HG02763 (cell line): Measurements from ENCODE around the gene CISTR.

Experiments
- ATAC-seq: cut with Tn5 transposase; IDR thresholded peaks from one replicate; pipeline ENCODE4 v1.9.1; 2021; ENCODE audit warnings: mild to moderate bottlenecking, moderate library complexity; ENCODE audit not compliant: unreplicated experiment

CISTR gene

DNA sequence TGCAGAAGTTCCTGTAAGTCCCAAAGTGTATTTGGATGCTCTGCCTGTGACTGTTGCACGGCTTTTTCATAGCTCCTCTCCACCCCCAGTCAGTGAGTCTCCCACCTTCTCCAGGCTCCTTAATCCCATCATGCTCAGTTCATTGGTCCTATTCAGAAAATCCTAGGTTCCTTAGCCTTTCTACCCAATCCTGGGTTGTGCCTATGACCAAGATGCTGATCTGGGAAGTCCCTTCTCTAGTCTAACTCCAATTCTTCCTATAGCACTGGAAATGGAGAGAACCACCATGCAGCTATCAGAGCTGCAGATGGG, 7.7 kb downstream of the CISTR start:
- ATAC-seq = no peak

DNA sequence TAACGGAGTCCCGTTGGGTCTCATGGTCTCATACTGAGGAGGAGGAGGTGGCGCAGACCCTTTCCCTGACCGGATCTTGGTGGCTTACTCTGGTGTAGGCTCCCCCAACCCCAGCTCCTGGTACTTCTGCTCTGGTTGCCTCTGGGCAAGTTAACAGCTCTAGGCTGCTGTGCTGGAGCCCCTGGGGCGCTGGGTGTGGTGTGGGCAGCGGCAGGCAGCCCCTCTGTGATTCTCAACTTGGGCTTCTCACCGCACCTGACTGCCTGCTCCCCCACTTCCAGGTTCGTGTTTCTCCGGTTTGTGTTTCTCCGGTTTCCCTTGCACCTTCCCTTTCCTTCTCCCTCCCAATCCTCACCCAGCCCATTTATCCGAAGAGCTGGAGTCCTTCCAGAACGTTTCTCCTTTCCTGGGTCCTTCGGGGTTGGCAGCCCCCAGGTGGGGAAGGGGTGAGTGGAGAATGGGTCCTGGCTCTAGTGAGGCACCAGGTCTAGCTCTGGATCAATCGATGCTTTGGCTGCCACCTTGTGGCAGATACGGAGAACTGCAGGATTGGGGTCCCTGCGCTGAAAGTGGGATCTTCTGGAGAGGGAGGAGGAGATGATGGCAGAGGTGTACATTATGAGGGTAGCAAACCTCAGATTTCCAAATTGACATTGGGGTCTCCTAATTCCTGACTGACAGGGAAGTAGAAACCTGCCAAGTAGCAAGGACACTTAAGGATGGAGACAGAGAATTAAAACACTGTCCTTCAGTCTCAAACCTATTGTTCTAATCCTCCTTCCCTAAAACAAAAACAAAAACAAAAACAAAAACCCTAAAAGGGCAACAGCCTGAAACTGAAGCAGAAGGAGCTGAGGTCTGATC, 8.3 kb downstream of the CISTR start:
- ATAC-seq = no peak

DNA sequence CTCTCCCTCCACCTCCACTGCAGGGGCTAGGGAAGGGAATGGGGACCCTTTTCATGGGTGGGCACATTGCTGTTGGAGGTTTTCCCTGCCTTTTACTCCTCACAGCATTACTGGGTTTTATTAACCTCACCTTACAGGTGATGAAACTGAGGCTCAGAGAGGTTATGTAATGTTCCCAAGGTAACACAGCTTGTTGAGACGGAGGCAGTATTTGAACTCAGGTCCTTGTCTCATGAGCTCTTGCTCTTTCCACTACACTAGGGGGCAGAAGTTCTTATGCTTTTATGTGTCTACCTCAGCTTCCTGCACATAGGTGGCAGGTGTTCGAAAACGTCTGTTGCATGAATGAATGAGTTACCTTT, 11.7 kb downstream of the CISTR start:
- no peak for ATAC-seq

DNA sequence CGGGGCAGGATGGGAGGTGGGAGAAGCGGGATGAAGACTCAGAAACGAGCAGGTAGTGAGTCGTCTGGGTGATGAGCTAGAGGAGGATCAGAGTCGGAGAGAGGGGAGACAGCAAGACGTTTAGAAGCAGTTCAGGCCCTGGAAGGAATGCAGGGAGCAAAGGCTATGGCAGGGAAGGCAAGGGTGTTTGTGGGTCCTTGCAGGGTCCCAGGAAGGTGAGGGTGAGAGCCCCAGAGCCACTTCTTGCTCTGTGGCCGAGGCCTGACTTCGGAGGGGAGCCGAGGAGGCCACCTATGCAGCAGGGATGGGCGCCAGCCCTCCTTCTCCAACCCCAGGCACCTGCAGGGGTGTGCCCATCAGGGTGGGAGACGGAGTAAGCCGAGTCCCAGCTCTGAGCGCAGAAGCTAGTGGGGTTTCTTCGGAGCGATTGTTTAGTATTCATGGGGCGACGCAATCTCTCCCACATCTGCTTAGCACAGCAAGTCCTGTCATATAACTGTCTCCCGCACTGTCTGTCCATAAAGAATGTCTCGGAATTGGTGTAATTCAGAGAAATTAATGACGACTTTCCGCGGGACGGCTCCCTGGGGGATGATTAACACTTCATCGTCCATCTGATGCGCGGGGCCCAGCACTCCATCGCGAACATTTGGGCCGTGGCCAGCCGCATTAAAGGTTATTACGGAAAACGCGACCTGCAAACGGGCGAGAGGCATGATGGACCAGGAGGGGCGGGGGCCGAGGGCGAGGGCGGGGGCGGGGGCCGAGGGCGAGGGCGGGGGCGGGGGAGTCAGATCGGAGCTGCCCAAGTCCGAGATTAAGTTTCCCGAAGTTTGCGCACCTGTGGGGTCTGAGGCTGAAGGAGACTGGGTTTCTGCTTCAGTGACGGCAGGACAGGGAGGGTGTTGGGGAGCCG, 12.3 kb downstream of the CISTR start:
- no peak for ATAC-seq

DNA sequence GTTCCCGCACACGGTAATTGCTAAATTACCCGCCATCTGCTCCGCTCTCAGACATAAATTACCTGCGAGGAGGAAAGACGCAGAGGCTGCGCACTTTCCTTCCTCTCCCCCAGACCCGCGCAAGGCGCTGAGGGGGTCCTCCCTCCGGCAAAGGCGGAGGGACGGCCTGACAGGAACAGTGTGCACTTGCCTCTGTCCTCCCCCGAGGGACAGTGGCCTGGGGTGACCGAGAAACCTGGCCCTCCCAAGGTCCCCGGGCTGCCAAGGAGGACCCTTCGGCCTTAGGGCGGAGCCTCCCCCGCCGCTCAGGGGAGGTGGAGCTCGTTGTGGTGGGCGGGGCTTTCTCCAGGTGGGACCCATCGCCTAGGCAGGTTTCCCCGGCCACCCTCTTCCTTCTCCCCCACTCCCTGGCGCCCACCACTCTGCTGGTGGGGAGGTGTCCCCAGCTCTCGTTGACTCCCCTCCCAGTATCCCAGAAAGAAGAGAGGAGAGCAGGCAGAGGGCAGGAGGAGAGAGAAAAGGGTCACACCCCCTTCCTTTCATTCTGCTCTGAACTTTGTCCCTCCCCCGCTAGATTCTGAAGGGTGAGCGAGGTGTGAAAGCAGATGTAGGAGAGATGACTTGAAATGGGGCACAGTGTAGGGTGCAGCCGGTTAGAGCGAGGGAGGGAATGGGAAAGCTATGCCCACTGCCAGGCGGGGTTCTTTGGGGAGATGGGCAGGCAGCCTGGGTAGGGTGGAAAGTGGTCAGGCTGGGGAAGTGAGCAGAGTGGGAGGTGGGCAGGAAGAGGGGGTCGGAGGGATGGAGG, 13.2 kb downstream of the CISTR start:
- no peak for ATAC-seq

DNA sequence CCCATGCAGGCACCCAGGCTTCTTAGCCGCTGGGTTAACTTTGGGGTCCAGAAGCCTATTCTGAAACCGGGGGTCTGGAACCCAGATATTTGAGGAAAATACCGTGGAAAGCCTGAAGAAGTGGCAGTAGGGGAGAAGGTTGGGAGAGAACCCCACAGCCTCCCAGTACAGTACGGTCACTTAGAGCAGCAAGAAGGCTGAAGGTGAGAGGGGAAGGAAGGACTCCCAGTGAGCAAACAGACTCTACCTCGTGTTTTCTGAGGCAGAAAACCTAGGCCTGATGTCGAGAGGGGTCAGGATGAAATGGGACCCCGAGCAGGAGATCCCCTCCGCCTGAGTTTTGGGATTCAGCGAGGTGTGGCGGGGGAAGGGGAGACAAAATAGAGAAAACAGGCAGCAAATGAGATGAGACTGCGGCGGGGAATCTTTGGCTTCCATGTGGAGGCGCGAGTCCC, 13.8 kb downstream of the CISTR start:
- no peak for ATAC-seq

DNA sequence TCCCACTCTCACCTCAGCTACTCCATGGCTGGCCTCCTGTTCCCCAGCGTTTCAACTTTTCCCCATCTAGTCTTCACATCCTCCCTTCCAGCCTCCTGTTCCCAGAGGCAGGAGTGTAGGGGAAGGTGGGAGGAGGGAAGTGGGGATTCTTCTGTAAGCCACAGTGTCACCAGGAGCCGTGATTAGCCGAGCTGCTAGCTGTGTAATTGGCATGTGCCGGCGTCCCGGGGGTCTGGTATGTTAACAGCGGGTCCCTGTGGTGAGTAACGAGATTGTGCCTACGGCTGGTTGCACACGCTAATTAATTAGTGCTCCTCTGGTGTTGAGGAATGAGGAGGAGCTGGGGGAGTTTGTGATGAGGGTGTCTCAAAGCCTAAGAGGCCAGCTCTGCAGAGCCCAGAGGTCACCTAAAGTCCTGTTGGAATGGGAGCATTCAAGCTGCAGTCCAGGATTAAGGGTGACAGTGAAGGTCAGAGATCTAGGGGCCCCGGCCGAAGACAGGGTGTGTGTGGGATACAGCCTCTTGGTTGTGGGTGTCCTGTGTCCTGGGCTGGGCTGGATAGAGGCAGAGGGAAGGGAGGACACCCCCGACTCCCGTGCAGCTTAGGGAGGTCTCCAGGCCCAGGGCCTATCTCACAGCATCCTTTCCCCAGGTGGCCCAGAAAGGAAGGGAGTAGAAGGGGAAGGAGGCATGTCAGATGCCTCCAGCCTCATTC, 14.5 kb downstream of the CISTR start:
- no peak for ATAC-seq

DNA sequence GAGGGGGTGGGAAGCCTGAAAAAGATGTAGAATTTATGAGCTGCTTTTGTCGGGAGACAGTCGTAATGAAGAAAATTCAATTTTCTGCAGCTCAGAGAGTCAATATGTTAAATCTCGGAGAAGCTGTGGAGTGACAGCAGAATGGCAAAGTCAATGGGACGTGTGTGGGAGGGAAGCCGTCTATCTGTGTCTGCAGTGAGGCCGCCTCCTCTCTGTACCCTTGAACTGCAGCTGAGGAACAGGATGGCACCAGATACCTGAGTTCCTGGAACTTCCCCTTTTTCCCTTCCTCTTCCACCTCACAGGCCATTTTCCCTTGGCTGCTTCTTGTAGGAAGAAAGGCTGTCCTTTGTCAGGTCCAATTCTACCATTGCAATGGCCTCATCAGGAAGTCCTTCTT, 15.2 kb downstream of the CISTR start:
- no peak for ATAC-seq

DNA sequence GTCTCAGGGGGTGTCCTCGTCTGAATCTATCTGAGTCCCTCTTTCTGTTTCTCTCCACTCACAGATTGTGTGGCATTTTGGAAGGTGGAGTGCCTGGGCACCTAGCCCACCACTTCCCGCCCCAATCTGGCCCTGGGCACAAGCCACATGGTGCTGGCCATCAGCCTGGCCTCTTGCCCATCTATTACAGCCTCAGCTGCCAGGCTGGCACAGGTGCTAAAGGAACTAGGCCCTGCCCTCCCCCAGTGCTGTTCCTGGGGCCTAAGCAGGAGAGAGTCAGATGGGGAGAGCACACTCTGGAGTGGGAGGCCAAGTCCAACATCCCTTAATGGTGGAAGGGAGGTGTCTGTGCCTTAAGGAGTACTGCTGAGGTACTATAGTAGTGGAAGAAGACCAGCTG, 16.2 kb downstream of the CISTR start:
- no peak for ATAC-seq

DNA sequence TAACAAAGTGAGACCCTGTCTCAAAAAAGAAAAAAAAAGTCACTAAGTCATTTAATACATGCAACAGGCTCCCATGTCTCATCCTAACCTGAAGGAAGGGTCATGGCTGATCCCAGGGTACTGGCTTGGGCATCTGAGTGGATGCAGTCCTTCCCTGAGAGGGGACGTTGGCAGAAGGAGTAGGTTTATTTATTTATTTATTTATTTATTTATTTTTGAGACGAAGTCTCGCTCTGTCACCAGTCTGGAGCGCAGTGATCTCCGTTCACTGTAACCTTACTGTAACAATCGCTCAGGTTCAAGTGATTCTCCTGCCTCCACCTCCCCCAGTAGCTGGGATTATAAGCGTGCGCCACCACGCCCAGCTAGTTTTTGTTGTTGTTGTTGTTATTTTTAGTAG, 17.4 kb downstream of the CISTR start:
- ATAC-seq = no peak

DNA sequence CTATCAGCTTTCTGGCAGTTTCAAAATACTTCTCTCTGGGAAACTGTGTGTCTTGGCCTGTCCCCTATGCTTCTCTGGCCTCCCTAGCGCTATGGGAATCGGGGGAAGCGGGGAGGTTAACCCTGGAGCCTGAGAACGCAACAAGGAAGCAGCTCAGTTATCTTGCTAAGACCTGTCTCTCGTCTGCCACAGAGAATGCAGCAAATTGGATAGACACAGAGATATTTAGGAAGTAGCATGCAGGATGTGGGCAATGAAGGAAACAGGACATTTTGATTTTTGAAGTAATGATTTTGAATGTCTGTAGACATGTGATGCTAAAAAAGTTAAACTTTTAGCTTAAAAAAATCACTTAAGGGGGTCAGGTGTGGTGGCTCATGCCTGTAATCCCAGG, 18.0 kb downstream of the CISTR start:
- ATAC-seq = no peak

DNA sequence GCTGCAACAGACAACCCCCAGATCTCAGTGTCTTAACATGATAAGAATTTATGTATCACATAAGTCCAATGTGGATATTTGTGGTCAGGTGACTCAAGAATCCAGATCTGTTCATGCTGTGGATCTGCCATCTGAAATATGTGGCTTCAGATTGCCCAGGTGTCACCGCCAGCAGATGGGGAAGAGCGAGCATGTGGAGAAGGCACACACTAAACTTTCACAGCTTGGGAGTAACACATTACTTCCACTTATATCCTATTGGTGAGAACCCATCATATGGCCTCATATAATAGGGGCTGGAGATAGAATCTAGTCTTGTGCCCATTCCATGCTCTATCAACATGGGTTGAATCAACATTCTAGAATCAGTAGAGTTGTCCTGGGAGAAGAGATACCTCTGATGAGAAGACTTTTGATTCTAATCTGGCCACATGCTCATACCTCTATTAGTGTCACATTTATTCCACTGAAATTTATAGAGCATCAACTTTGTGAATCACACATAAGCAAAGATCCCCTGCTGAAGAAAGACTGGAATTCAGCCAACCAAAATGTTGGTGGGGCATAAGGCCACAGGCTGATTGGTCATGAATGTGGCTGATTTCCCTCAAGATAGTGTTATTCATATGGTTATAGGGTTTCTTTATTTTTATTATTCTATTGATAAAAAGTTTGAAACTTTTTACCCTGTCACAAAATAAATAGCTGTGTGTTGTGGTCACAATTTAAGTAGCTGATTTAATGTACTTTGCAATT, 18.6 kb downstream of the CISTR start:
- no peak for ATAC-seq

DNA sequence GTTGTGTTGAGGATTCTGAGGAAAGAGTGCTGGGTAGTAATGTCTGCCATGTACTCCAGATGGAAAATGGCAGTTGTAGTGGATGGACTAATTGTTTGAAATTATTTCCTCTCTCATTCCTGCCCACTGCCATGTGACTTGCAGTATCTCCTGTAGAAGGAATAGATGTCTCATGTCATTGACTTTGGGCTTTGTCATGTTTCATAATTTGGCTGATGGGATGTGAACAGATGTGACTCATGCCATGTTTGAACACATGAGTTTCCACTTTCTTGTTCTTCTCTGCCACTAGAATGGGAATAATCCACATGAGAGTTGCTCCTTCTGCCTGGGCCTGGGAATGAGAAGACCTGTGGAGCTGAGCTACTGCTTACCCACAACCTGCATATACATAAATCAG, 22.1 kb downstream of the CISTR start:
- no peak for ATAC-seq

DNA sequence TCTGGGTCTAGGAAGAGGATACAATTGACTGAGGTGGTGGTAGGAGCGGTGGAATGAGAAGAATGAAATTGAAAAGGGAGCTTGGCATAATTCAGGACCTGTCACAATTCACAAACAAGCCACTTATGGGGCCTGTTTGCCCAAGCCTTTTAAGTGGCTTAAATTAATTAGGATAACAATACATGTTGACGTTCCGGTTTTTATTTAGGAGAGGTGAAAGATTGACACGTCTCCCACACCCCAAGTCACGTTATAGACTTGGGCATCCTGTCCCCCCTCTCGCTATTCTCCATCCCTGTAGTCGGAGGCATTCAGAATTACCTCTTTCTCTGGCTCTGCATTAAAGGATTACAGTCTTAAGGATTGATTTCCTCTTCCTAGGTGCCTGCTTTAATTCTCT, 23.6 kb downstream of the CISTR start:
- no peak for ATAC-seq

DNA sequence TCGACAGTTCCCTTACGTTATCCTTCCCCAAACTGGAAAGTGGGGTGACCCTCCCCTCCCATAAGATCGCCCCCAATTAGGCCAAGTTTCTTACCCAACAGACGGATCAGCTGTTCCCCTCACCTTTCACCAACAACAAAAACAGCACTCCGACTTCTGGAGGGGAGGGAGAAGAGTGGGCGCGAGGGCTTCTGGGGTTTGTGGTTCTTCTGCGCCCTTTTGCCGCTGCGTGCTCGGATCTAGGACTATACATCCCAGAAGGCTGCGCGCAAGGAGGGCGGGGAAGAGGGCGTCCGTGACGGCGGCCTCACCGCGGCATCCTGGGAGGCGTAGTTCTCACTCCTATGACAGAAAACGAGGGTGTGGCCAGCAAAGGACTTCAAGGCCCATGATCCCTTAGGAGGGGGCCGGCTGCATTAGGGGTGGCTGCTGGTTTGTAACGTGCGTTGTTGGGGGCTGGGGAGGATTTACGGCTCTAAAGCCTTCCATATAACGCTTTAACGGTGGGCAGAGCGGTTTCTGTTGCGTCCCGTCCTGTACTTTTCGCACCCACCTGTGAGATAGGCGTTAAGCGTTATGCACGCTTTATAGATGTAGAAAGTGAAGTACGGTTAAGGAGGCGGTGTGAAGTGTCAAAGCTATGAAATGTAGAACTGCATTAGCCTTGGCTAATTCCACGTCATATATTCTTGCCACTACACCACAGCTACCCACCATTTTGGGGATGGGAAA, 24.3 kb downstream of the CISTR start, which contains the start of gene CALCOCO1:
Gene CALCOCO1 (minus strand): TSS at position 143 of the 732 bp plus-strand sequence. CDS start 2,210 bp downstream, outside the sequence.
- peak; percentile 99 for ATAC-seq

DNA sequence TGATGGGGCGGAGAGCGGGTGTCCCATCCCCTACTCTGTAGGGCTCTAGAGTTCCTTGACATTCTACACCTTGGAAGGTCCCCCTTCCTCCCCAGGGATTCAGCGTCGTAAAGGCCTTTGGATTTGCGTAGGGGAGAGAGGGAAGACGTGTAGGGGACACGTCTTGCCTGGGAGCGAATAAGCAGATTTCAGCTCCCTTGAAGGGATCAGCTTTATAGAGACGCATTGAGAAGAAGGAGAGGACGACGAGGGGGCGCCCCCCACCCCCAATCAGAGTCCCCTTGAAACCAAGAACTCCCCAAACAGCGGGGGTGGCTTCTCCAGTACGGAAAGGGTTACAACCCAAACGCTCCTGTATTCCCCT, 24.9 kb downstream of the CISTR start:
- ATAC-seq = no peak

DNA sequence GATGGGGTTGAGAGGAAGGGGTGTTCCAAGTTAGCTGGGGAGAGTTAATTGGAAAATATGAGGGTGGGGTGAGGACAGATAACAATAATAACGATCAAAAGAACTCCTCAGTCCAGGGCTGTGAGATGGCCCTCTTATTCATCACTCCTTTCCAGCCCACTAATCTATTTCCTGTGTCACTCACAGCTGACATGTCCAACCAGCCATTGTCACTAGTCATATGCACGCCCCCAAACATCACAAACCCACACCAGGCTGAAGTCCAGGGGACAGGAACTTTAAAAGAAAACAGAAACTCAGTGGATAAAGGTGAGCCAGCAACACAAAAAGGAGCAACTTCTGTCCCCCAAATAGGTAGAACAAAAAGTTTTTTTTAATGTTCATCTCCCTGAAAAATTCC, 25.4 kb downstream of the CISTR start:
- no peak for ATAC-seq

DNA sequence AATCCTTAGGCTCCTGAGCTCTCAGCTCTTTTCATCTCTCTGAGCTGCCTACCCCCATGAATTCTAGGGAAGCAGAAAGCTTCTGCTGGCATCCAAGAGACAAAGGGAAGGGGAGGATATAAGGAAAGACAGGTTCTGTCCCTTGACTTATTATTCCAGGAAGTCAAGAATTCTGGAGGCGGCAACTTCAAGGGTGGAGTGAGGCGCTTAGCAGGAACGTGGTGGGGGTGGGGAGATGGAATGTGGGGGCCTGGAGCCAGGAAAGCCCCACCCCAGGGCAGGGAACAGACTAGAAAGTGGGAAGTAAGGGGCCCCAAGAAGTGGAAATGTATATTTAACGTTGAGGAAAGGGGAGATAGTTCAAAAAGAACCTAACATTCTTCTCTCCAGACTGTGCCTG, 26.0 kb downstream of the CISTR start:
- no peak for ATAC-seq

DNA sequence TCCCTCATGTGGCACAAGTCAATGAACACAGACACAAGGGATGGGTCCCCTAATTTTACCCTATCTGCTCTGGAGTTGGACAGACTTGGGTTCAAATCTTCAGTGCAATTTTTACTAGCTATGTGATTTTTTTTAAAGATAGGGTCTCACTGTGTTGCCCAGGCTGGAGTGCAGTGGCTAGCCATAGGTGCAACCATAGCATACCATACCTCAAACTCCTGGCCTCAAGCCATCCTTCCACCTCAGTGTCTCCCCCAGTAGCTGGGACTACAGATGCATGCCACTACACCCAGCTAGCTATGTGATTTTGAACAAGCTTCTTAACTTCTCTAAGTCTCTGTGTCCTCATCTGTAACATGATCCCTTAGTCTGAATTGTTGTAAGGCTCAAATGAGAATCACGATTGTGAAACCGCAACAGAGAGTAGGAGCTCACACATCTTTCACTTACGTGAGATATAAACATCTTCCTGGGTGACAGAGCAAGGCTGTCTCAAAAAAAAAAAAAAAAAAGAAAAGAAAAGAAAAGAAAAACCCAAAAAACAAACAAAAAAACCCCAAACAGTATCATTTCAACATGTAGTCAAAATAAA, 29.2 kb downstream of the CISTR start:
- ATAC-seq = no peak
